GM12872 (cell line): ENCODE data around the gene MAGIX.

Experiments used
- TF ChIP-seq, protein P1 (sequence below): IDR thresholded peaks from 3 replicates; pipeline ENCODE4 v1.5.1; 2011; ENCODE audit warnings: low read depth, mild to moderate bottlenecking, low read length, moderate library complexity; ENCODE audit not compliant: insufficient read depth

The MAGIX gene

DNA sequence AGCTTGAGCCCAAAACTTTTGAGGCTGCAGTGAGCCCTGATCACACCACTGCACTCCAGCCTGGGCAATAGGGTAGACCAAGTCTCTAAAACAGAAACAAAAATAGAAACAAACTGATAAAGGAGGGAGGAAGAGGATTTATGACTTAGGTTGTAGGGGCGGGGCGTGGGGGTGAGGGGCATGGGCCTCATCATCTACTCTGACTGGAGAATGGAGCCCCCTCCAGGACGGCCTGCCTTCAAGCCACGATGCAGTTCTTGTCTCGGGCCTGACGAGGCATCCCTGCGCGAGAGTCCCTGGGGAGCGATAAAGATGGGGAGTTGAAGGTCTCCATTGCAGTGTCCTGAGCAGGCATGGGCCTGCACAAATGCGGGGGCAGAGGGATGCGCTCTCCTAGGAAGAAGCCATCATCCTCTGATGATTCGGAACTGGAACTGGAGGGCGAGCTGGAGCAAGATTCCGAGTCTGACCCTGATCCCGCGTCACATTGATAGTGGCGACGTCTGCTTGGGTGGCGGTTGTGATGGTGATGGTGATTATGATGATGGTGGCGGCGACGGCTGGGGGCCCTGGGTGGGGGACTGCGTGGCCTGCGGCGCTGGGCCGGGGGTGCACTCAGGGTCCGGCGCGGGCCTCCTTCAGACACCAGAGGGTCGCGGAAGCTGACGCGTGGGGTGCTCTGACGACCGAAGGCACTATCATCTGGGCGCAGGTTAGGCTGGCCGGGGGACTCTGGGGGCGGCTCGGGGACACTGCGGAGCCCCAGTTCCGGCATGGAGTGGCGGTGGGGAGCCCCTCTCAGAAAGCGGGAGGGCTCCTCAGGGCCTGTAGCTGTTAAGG, 13.1 kb downstream of the MAGIX start:
- TF ChIP-seq, protein P1, sequence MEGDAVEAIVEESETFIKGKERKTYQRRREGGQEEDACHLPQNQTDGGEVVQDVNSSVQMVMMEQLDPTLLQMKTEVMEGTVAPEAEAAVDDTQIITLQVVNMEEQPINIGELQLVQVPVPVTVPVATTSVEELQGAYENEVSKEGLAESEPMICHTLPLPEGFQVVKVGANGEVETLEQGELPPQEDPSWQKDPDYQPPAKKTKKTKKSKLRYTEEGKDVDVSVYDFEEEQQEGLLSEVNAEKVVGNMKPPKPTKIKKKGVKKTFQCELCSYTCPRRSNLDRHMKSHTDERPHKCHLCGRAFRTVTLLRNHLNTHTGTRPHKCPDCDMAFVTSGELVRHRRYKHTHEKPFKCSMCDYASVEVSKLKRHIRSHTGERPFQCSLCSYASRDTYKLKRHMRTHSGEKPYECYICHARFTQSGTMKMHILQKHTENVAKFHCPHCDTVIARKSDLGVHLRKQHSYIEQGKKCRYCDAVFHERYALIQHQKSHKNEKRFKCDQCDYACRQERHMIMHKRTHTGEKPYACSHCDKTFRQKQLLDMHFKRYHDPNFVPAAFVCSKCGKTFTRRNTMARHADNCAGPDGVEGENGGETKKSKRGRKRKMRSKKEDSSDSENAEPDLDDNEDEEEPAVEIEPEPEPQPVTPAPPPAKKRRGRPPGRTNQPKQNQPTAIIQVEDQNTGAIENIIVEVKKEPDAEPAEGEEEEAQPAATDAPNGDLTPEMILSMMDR, result no peak

DNA sequence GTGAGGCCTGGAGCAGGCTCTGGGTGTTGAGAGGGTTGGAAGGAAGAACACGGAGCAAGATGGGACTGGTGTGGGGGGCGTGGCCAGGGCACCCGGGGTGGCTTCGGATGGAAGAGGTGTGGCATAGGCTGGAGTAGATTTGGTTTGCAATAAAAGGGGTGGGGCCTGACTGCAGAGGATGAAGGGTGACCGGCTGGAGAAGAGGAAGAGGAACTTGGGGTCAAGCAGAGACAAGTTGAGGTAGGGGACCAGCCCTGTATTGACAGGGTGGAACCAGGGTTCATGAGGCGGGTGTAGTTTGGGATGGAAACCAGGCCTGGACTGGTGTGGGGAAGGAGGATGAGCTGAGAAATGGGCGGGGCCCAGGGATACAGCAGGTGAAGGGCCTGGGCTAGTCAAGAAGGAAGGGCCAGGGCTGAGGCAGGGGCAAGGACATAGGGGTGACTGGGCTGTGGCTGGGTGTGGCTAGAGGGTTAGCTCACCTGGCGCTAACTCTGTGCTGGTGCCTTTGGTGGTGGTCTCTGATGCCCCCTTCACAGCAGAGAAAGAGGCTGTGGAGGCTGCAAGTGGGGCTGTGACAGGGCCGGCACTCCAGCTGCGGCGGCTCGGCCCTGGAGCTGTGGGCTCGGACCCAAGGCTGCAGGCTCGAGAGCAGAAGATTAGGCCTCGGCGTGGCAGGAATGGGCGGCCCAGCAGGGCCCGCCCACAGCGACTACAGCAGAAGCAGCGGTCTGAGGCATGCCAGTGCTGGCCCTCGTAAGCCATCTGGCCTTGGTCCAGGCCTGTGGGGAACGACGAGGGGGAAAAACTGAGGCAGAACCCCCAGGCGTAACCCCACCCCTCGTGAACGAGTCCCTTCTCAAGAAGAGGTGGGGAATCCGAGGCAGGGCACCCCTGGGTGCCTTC, 14.1 kb downstream of the MAGIX start:
- TF ChIP-seq, protein P1, result no peak

DNA sequence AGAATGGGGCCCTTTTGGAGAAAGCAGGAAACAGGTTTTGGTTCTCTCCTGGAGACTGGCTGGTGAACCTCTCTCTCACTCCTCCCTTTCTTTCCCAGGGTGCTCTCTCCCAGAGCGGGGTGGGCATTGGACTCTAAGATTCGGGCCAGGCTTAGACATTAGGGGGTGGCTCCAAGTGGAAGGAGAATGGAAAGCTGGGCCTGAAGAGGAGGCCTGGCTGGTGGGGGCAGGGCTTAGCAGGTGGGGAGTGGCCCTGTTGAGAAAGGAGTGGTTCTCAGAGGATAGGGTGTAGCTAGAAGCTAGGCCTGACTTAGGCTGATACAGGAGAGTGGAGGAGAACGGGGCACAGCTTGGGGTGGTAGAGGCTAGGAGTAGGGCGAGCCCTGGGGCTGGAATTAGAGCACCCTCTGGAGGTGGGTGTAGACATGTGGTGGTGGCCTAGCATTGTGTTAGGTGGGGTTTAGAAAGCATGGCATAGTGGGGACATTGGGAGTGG, 14.8 kb downstream of the MAGIX start:
- TF ChIP-seq, protein P1, result peak; percentile 21; the same call in 1 of the 3 replicates

DNA sequence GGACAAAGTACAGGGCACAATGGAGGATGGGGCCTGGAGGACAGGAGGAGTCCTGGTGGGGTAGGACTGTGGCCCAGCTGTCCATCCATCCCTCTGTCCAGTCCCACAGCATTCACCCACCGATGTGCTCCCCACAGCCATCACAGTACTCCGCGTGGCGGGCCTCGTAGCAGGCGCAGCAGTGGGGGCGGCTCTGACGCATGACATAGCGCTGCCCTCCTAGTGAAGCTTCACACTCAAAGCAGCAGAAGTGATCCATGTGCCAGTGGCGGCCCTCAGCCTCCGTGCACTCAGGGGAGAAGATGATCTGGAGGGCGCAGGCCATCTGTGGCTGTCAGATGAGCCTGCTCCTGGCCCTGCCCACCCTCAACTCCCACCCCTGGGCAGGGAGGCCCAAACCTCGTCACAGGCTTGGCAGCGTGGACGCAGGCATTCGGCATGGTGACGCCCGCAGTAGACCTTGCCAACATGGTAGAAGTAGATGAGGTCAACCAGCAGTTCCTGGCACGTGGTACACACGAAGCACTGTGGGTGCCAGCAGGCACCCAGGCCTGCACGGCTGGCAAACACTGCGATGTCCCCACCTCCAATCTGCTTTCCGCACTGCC, 15.4 kb downstream of the MAGIX start:
- TF ChIP-seq, protein P1, result no peak

DNA sequence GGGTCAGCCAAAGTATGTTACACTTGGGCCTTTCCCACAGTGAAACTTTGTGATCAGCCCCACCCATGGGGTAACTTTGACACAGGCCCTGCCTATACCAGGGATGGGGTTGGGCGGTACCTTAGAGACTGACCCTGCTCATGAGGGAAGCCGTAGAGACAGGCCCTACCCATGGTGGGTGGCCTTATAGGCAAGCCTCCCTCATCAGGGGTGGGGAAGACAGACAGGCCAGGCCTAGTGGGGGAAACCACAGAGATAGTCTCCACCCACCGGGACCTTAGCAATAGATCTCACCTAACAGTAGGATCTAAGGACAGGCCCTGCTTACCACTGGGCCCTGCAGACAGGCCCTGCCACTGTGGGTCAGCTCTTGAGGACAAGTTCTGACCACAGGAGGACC, 16.0 kb downstream of the MAGIX start:
- TF ChIP-seq, protein P1, result no peak

DNA sequence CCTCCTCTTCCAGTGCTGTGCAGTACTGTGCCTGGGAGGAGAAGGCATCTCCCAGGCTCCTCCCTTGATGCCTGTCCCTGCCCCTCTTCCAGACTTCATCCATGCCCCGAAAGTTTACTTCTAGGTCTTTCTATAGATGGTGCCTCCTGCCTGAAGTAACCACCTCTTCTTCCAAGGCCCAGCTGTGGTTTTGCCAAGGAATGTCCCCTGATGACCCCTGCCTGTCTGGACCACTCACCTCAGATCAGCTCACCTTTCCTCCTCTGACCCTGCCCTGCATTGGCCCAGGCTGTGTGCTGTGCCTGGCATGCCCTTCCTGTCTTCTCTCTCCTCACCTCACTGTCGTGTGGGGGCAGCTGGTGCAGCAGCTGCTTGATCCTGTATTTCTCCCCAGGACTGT, 16.8 kb downstream of the MAGIX start:
- TF ChIP-seq, protein P1, result no peak
